GM18511 (cell line): ENCODE results near the gene FBXO46.
"Not testable (repeated sequence)": the region's sequence is repeated elsewhere in the genome, so short reads cannot be mapped to it uniquely, and the experiment has no call there.

Experiments used
- ATAC-seq: cut with Tn5 transposase; IDR thresholded peaks from one replicate; pipeline ENCODE4 v1.9.1; 2021; ENCODE audit warnings: mild to moderate bottlenecking, moderate library complexity; ENCODE audit not compliant: unreplicated experiment

Gene FBXO46

GRCh38 chr19:45733160-45733810, 2.6 kb upstream of the FBXO46 start, which contains the start of gene MEIOSIN:
Gene MEIOSIN, plus strand, starts transcription at chr19:45733439. Its CDS starts 1,938 bp downstream, at chr19:45735377.
- no peak for ATAC-seq

- ATAC-seq = no peak
Observed at GRCh38 chr19:45729800-45730290, 851 bp downstream of the FBXO46 start.

- ATAC-seq = not testable (repeated sequence)
Observed at GRCh38 chr19:45728683-45729082, 2.0 kb downstream of the FBXO46 start.

- not testable (repeated sequence) for ATAC-seq
Observed at GRCh38 chr19:45720065-45720464, 10.6 kb downstream of the FBXO46 start.

GRCh38 chr19:45717983-45718650, 12.6 kb downstream of the FBXO46 start:
- ATAC-seq = no peak

- peak; percentile 98 for ATAC-seq
Observed at GRCh38 chr19:45717131-45717982, 13.3 kb downstream of the FBXO46 start.

GRCh38 chr19:45716359-45717130, 14.2 kb downstream of the FBXO46 start:
- ATAC-seq = no peak

GRCh38 chr19:45715139-45715538, 15.6 kb downstream of the FBXO46 start:
- ATAC-seq = no peak

- ATAC-seq = no peak
Observed at GRCh38 chr19:45713141-45713540, 17.6 kb downstream of the FBXO46 start.

- no peak for ATAC-seq
Observed at GRCh38 chr19:45712699-45713067, 18.0 kb downstream of the FBXO46 start.

- no peak for ATAC-seq
Observed at GRCh38 chr19:45711851-45712698, 18.6 kb downstream of the FBXO46 start.

GRCh38 chr19:45710356-45711130, 20.2 kb downstream of the FBXO46 start:
- ATAC-seq = no peak

- ATAC-seq = no peak
Observed at GRCh38 chr19:45705710-45706415, 24.8 kb downstream of the FBXO46 start.

- no peak for ATAC-seq
Observed at GRCh38 chr19:45705115-45705514, 25.6 kb downstream of the FBXO46 start.

- ATAC-seq = no peak
Observed at GRCh38 chr19:45701676-45702075, 29.0 kb downstream of the FBXO46 start.

GRCh38 chr19:45693106-45693788, 37.4 kb downstream of the FBXO46 start:
- ATAC-seq = no peak

GRCh38 chr19:45692187-45693105, 38.2 kb downstream of the FBXO46 start, which contains the start of gene QPCTL:
Gene QPCTL, plus strand, starts transcription at chr19:45692666. Its CDS starts 38 bp downstream, at chr19:45692704.
- ATAC-seq = peak; percentile 90
